Endometrial microvascular endothelial cells (primary cell): ENCODE measurements around the gene FBN2. TPM values are rescaled to one million over a fixed set of nuclear protein-coding genes. Genes with fewer than 3 reads are reported as not detected.
"Not testable (repeated sequence)": the region's sequence is repeated elsewhere in the genome, so short reads cannot be mapped to it uniquely, and the experiment has no call there.

Source experiments
- in situ Hi-C: cut with HindIII; loops from 2 replicates; pipeline ENCODE4 v1.10.0; 2017; ENCODE audit warnings: low sequenced_read_pairs, low pct_unique_long_range_greater_than_20kb; ENCODE audit errors: inconsistent ontology term
- total RNA-seq: library from RNA; depleted of rRNA; stranded (reverse); fragments of >200 nt; gene quantifications from one replicate; pipeline ENCODE4 v1.2.3, GENCODE V29; 2015; ENCODE audit errors: inconsistent ontology term

FBN2 gene
- total RNA-seq, 1 donor from 2014 or later, result 2.6 TPM

DNA sequence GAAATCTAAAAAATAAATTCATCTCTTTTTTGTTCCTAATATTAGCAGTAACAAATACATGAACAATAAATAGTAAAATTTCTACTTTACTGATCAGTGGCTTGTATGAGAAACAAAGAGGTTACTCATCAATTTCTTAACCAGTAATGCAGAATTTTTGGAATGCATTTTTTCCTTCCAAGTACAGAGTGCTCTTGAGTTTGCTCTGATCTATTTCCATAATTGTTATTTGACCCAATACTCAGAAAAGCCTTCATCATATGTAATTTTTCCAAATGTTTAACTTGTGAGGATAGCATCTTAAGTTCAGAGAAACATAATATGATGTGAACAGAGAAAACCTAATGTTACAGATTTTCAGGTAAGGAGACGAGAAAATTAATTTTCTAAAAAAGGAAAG, 47.3 kb downstream of the FBN2 start:
- in situ Hi-C loops, result no loop called here

DNA sequence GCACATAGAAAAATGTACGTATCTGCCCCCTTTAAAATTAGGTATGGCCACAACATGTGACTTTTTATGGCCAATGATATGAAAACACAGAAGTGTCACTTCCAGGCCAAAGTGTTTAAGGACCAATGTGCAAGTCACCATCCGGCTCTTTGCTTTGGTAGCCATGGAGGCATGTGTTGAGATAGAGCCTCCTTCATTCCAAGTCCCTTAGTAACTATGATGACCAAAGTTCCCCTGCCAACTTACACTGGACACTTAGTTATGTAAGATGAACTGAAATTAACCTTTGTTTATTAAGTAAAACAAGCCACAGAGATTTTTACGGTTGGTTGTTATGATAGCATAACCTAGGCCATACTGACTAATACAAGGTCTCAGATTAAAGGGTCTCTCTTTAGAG, 51.0 kb downstream of the FBN2 start:
- in situ Hi-C loops, result no loop called here

DNA sequence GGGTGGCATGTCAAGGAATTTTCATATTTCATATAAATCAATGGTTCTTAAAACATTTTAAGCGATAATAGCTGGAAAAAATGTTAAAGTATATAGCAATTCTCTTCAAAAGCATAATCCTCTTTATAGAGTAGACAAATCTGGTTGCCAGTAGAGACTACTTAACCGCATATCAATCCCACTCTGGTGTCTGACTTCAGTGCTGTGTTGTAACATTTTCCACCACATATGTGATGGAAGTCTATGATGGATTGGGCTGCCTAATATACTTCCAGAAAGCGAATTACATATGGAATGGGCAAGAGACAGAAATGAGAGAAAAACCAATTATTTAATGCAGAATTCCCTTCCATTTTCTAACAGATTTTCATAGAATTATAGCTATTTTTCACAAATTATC, 54.3 kb downstream of the FBN2 start:
- in situ Hi-C loops, result no loop called here

DNA sequence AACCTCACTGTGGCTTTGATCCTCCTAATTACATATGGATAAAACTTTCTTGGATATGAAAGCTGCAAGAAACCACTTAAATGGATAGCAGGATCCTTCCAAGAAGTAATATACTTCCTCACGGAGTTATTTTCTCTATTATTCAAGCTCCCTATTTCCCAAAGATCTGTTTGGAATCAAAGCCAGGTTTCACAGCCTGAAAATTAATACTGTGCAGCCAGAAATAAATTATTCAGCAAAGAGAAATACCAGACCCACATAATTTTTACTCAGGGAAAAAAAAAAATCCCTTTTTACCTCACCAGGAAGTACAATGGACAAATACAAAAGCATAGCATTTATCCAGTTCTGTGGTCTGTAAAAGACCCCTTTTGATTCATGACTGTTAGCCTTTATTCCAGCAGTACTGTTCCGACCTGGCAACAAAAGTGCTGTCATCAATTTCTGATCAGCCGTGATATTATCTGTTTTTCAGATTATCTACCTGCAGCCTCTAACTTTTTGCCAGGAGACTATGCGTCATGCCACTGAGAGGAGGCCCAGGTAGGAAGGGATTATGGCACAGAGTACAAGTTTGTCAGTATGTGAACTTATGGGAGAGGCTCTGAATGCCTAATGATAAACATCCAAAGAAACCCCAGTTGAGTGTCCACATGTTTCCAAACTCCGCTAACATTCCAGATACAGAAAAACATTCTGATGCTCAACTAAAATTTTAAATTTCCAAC, 57.0 kb downstream of the FBN2 start:
- in situ Hi-C loops, result no loop called here

DNA sequence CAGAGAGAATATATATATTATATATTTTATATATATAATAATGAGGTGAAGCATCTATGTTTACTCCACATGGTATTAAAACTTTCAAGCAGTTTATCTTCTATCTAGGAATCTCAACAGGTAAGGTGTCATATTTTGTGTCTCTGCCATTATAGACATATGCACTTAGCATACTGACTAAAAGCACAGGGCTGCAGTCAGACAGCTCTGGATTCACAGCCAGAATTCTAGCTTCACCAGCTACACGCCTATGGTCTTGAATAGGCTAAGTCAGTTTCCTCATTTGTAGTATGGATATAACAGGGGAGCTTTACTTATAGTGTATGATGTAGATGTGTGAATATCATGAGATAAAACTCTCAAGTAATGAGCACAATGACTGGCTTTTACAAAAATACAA, 57.9 kb downstream of the FBN2 start:
- in situ Hi-C loops, result no loop called here

DNA sequence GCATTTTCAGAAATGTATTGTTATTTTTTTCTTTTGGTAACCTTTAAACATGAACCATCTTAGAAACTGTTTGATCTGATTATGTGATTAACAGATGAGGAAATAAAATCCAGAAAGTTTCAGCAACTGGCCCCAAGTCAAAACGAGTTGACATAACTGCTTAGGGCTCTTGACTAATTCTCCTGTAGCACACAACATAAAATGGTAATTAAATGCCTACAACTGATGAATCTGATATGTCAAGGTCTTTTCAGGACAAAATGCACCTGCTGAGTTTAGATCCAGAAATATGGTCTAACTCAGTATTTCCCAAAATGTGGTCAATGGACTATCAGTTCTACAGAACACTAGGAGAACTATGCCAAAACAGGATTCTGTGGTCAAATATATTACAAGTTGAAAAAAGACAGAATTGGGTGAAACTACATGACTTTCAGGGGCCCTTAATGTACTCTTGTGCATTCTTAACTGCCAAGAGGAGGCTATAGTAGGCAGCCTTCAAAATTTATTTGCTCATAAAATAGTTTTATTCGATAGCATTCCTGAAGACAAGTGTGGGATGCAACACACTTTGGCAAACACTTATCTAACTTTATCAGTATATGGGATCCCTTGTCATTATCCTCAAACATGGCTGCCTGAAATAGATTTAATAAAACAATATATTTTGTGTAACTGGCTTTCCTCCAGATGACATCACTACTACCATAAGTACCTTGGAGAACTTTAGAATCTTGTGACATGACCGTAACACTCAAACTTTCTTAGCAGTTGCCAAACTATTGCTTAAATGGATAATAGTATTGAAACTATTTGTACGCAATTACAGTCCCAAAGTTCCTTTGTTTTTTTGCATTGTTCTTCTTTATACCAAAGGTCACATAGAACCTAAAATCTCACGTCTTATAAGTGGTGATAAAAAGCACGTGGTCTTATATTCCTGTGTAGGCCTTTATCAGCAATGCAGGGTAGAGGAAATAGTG, 59.4 kb downstream of the FBN2 start:
- in situ Hi-C loops, result no loop called here

DNA sequence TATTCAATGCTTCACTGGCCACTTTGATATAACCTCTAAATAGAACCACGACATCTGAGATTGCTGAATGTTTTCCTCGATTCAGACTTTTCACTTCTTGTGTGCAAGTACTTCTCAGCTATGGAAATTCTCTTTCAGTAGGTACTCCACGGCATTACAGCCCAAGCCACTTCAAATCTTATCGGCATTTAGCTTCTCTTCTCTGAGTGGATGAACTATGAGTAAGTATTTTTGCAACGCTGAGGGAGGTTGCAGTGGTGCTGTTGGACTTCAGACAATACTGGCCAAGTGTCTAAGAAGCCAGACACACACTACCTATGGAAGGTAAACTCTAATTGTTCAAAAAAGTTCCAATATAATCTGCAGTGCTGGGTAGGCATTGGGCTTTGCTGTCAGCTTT, 60.1 kb downstream of the FBN2 start:
- in situ Hi-C loops, result no loop called here

DNA sequence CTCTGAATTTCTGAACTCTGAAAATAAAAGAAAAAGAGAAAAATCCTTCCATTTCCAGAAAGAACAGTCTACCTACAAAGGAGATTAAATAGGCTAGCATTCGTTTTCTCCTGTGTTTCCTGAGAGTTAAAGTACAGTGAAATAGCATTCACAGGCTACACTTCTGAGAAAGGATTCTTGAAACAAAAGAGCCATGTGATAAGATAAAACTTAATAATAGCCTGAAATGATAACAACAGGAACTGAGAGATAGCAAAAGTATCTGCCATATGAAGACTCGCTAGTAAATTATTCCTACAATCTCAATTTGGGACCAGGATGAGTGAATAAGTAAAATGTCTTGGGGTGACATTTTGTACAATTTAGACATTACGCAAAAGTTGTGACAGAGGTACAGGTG, 62.4 kb downstream of the FBN2 start:
- in situ Hi-C loops, result no loop called here

DNA sequence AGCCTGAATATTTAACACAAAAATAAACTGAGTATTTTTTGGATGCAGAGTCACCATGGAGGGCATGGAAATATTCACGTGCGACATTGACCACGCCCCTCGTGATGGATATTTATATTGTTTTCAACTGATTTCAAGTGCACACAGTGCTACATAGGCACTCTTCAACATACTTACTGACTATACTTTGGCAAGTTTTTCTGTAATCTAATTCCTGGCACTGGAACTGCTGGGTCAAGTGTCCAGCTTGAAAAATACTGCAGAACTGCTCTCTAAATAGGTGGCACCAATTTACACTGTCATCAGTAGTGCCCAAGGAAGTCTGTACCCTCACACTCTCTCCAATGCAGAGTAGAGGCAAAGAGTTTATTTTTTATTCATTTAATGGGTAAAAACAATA, 65.1 kb downstream of the FBN2 start:
- in situ Hi-C loops, result no loop called here

DNA sequence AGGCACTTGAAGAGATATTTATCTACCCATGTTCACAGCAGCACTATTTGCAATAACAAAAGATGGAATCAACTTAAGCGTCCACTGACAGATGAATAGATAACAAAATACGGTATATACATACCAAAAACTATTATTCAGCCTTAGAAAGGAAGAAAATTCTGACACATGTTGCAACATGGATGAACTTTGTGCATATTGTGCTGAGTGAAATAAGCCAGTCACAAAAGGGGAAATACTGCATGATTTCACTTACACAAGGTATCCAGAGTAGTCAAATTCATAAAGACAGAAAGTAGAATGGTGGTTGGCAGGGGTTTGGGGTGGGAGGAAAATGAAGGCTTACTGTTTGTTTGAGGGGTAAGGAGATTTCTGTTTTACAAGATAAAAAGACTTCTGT, 66.0 kb downstream of the FBN2 start:
- in situ Hi-C loops, result no loop called here

DNA sequence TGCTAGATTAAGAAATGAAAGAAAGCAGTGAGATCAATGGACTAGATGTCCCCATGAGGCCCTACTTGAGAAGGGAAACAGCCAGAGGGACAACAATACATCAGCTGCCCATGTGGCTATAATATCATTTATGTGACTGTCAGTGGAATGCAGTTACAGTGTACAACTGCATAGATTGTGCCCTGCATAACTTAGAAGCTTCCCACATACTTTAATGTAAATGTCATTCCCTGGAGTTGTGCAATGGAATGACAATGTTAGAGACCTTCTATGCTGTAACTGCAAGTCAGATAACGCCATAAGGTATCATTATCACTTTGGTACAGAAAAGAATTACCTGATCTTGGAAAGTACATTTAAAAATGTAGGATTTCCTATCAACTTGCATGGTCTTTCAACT, 67.4 kb downstream of the FBN2 start:
- in situ Hi-C loops, result no loop called here

DNA sequence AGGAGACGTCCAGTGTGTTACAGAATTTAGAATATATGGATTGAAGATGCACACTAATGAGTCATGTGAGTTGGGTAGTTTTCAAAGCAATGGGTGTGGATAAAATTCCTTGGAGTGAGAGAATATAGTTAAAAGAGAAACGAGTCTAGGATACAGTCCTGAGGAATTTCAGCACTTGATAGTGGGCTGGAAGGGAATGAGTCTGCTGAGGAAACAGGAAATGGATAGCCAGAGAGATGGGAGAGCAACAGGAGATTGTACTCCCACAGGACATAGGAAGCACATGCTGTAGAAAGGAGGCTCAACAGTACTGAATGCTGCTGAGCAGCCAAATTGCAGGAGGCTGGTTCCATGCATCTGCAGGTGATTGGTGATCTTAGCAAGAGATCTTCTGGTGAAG, 68.1 kb downstream of the FBN2 start:
- in situ Hi-C loops, result no loop called here

DNA sequence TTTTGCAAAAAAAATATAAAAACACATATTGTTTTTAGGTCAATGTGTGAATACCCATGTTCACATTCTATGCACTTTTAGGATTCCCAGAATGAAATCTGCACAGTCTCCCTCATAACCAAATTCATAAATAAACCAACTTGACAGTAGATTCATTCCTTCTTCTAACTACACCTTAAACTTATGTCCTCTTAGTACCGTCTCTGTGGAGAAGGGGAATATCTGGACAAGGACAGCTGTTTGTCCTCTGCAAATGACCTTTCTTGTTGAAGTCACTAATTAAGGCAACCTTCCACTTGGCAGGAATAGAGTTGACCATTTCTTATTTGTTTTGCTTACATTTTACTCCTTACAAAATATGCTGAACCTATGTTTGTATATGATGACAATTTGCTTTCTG, 71.1 kb downstream of the FBN2 start:
- in situ Hi-C loops, result no loop called here

DNA sequence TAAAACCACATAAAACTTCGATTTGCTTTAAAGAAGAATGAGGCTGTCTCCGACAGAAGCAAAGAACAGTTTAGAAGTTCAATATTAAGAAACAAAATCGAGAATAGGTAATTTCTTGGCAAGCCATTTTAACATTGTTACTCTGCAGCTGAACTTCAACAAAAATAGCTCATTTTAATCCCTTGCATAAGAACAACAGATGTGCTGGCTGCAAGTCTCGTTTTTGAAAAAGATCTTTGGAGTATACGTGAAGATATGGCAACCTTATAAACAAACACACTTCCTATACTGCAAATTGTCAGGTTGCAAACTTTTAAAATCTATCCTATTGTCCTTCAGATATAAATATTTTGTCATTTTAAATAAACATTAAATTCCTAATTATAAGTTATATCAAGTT, 71.5 kb downstream of the FBN2 start:
- in situ Hi-C loops, result no loop called here

DNA sequence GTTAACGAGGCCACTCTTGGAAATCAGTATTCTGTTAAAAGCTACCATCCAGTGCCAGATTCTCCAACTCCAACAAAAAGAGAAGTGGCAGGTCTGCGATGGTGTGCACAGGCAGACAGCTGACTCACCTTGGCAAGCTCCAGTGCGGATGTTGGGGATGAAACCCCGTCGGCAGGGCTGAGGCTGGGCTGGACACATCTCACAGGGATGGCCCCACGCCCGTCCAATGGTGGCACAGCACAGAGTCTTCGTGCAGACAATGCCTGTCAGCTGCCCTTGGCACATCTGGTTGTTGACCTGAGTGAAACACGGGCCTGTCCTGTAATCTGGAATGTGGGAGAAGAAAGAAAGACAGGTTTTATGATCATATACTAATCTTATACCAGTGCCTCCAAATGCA, 73.4 kb downstream of the FBN2 start:
- in situ Hi-C loops, result no loop called here

DNA sequence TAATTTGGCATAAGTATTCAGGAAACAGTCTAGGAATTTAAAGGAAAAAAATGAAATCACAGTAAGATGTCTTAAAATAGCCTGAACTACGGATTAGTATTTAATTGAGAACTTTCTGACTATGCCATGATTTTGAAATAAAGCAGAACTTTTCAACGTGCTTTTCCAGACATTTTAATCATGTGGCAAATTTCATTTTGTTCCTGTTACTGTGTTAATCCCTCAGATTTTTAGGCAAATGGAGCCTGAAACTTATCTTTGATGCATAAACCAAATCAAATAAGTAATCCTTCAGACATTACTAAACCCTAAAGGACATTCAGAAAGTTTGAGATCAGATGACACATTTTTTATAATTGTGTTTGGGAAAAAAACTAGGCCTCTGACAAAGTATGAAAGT, 75.7 kb downstream of the FBN2 start:
- in situ Hi-C loops, result no loop called here

DNA sequence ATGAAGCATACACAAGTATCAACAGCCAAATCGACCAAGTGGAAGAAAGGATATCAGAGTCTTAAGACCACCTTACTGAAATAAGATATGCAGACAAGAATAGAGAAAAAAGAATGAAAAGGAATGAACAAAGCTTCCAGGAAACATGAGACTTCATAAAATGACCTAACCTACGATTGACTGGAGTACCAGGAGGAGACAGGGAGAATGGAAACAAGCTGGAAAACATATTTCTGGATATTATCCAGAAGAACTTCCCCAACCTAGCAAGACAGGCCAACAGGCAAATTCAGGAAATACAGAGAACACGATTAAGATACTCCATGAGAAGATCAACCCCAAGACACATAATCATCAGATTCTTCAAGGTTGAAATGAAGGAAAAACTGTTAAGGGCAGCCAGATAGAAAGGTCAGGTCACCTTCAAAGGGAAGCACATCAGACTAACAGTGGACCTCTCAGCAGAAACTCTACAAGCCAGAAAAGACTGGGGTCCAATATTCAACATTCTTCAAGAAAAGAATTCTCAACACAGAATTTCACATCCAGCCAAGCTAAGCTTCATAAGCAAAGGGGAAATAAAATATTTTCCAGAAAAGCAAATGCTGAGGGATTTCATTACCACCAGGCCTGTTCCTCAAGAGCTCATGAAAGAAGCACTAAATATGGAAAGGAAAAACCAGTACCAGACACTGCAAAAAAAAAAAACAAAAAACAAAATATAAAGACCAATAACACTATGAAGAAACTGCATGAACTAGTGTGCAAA, 80.7 kb downstream of the FBN2 start:
- in situ Hi-C loops, result not testable (repeated sequence)

DNA sequence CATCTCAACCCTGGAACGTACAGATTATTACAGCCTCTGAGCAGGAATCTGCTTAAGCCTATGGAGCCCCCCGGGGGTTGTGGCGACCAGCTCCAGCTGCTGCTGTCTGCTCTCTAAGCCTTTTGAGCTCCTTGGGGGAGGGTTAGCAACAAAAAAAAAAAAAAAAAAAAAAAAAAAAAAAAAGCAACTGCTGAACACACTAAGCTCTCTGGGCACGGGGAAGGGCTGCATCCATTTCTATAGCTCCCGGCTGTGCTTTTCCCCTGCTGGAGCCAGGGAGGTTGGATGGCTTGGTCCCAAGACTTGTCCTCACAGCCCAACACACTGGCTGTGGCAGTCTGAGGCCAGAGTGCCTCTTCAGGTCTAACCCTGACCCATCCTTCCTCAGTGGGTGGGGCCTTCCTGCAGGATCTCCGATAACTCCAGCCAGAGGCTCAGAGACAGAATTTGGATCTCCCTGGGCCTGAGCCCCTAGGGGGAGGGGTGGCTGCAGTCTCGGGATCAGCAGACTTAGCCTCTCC, 82.1 kb downstream of the FBN2 start:
- in situ Hi-C loops, result no loop called here

DNA sequence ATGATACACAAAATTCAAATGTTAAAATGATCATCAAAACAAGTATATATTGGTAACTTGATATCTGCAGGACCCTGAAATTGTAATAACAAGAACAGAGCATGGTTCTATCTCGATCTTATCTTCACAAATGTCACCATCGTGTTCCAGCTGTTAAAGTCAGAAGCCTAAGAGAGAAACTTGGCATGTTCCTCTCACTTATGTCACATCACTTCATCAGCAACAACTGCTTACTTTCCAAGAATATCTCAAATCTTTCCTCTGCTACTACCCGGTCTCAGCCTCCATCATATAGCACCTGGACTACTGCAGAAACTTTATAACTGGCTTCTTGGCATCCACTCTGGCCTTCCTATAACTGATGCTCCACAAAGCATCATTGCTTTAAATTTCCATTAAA, 84.9 kb downstream of the FBN2 start:
- in situ Hi-C loops, result no loop called here
